Sigmoid colon (tissue), 4 donors: ENCODE measurements around the gene TJP2.

ENCODE experiments used
- POLR2A ChIP-seq, 2 donors: fragments of 450-650 bp; IDR thresholded peaks; one replicate each; pipeline ENCODE4 v1.6.1; 2016; ENCODE audit warnings: antibody characterized with exemption in 2 of 2, mild to moderate bottlenecking in 2 of 2, moderate library complexity in 2 of 2
- POLR2AphosphoS5 ChIP-seq, 4 donors: sonication (generic); formaldehyde crosslinking; IDR thresholded peaks; one replicate each; pipeline ENCODE4 v1.6.1; 2017; ENCODE audit warnings: antibody characterized with exemption in 4 of 4
- TF ChIP-seq, protein P1 (sequence below), 4 experiments: fragments of 450-650 bp in 3 of 4; fragments of 200-600 bp in 1 of 4; IDR thresholded peaks; one replicate each; pipeline ENCODE4 v1.5.1; 2016 to 2019; ENCODE audit warnings: antibody characterized with exemption in 4 of 4, mild to moderate bottlenecking in 3 of 4, moderate library complexity in 2 of 4

DNA sequence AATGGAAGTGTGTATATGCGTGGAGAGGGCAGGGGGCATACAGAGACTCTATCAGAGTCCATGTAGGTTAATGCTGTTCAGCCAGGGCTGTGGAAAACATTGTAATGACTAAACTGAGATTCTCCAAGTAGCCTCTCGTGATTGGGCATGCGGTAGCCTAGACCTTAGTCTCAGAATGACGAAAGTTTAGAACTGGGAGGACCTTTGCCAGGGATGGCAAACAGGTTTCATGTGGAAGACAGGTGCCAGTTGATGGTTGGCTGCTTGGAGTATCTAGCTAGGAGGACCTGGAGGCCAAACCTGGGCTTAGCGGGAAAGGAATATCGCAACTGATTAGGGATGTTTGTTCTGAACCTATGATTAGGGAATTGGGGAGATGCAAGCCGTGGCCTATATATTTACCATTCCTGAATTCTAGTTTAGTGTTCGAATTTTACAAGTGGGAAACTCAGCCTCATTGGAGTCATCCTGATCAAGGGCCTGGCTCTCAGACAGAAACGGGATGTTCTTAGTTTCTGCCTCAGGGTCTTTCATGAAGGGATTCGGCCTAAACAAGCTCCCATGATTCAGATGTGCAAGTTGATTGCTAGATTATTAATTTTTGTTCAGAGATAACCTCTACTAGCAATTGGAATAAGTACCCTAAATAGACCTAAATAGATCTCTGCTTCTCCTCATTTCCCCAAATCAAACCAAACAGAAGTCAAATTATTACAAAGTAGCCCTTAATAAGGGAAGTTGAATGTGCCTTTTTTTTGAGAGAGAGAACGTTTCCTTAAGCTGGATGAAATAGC is 26.8 kb upstream of the TJP2 start:
- no peak for TF ChIP-seq POLR2AphosphoS5 (IDR thresholded peaks at IDR 0.05)
- TF ChIP-seq, protein P1, sequence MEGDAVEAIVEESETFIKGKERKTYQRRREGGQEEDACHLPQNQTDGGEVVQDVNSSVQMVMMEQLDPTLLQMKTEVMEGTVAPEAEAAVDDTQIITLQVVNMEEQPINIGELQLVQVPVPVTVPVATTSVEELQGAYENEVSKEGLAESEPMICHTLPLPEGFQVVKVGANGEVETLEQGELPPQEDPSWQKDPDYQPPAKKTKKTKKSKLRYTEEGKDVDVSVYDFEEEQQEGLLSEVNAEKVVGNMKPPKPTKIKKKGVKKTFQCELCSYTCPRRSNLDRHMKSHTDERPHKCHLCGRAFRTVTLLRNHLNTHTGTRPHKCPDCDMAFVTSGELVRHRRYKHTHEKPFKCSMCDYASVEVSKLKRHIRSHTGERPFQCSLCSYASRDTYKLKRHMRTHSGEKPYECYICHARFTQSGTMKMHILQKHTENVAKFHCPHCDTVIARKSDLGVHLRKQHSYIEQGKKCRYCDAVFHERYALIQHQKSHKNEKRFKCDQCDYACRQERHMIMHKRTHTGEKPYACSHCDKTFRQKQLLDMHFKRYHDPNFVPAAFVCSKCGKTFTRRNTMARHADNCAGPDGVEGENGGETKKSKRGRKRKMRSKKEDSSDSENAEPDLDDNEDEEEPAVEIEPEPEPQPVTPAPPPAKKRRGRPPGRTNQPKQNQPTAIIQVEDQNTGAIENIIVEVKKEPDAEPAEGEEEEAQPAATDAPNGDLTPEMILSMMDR (IDR thresholded peaks at IDR 0.05): no peak
- no peak for TF ChIP-seq POLR2A (IDR thresholded peaks at IDR 0.05)
